Activated T-cell treated with anti-CD3 and anti-CD28 coated beads for 4 hours (primary cell): Measurements from ENCODE around the gene GRM8.

Source experiments
- DNase-seq: peaks from one replicate; pipeline ENCODE4 v3.0.0-alpha.2; 2020

Gene GRM8

DNA sequence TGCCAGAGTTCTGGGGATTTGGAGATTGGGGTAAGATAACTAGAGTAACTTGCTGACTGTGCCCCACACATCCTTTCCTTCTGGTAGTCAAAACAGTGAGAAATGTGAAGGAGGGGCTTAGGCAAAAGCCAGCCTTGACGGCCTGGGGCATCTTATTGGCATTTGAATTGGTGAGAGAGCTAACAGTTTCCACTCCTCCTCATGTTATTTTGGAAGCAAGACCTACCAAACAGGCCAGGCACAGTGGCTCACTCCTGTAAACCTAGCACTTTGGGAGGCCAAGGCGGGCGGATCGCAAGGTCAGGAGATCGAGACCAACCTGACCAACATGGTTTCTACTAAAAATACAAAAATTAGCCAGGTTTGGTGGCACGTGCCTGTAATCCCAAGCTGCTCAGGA lies 596.6 kb downstream of the GRM8 start:
- DNase-seq = no peak

DNA sequence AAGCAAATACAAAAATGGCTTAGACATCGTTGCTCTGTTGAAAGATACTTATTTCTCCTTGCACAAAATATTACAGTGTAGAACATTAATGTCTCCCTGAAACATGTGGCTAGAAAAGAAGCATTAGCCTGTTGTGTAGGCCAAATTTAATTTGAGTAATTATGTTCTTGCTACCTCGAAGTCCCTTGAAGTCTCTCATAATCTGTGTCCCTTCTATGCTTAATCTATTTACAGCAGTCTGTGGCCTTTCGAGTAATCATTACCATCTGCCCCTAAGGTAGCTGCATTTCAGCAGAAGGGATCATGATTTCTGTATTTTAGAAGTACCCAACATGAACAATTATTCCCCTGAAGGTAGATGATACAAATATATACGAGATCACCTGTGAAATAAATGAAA lies 615.2 kb downstream of the GRM8 start:
- DNase-seq = no peak

DNA sequence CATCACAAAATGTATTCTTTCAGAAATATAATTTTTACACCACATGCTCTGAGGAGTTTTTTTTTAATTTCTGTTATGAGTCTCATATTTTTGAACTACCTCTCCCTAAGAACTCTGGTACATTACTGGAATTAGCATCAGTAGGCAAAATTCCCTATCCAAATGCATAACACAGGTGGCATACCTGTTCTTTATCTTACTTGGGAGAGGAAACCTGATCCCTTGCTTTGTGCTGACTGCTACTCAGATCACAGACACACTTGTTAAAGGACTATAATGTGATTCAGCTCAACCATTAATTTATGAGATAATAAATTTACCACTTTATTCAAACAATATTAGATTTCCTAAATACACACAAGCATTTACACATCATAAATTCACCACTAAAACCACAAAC lies 617.2 kb downstream of the GRM8 start:
- no peak for DNase-seq

DNA sequence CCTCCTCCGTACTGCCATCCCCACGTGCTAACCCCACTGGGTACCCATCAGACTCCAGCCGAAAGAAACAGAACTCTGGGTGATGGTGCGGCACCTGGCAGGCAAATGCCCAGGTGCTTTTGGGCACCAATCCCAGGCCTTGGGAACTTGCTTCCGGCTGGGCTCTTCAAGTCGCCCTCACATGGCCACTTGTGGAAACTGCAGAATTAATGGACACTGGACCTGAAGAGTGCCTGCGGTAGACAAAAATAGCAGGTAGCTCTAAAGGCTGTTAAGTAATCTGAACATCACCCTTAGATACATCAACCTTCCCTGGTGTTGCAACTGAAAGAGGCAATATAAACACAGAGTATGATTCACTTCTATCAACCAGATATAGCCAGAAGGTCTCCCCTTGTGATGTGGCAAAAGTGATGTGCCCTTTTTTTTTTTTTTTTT lies 644.4 kb downstream of the GRM8 start:
- no peak for DNase-seq

DNA sequence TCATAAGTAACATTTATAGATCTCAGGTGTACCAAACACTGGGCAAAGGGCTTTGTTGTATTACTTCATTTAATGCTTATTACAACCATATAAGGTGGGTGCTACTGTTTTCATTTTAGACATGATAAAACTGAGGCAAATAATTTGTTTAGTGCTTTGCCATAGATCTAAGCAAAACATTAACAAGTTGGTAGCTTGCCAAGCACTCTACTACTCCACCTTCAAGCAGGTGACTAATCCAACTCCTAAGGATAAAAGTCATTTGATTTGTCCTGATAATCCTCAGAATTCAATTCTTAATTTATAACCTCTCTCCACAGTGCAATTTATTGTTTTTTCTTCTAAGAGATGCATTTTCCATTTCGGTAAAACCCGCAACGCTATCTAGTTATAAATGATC lies 646.4 kb downstream of the GRM8 start:
- DNase-seq = no peak

DNA sequence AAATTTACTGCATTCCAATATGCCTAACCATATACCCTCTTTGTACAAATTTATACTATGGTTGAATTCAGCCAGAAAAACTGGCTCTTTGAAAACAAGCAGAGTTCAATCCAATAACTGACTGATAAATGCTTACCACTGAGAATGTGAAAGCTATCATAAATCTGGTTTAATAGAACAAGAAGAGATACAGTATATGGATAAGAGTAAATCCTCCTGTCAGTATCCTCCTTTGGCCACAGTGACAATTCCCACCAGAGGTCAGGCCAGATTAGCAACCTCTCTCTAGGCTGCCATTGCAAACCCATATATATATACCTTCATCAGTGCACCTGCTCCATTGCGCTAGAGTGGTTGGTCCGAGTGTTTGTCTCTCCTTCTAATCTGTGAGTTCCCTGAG lies 647.2 kb downstream of the GRM8 start:
- DNase-seq = no peak

DNA sequence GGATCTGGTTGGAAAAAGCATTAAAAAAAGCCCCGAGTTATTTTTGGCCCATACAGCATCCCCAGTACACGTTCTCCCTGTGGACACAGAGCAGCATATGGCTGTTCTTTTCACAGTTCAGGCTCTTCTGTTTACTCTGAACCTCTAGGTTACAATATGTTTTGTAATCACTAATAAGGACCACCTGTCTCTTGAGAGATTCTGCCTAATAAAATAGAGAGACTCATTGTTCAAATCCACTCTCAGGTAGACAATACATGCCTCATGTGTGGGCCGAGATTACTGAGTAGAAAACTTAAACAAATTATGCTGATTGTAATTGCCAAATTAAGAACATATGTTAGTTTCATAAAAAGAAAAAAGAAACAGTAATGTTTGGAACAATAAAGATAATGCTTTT lies 647.7 kb downstream of the GRM8 start:
- DNase-seq = no peak

DNA sequence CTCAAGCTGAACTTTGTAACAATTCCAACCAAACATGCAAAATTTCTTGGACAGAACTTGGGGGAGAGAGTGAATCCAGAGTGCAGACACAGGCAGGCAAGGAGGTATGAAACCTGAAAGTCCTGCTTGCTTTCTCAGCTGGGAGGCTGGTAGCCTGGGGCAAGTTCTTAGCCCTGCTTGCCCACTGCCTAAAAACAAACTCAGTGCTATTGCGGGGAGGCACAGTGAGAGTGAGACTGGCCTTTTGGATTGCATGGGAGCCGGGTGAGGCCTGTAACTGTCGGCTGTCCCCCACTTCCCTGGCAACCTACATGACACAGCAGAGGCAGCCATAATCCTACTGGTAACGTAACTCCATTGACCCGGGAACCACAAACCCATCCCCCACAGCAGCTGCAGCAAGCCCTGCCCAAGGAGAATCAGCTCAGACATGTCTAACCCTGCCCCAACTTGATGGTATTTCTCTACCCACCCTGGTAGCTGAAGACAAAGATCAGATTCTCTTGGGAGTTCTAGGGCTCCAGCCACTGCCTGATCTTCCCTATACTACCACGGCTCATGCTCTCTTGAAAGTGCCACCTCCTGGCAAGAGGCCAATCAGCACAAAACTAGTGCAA lies 663.6 kb downstream of the GRM8 start:
- no peak for DNase-seq

DNA sequence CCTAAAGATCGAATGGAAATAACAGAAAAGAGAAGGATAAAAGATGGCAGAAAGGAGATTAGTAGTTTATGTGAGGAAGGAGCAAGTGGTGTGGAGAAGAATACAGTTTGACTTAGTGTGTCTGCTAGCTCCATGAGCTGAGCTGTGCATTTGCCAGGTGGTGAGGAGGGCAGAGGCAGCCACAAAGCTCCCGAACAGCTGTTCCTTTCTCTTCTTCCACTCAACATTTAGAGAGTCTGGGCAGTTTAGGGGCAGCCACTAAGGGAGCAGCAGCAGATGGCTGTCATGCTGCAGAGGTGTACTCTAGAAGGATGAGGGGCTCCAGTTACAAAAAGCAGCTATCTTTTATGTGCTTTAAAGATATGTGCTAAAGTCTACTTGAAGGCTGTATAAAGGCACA lies 674.4 kb downstream of the GRM8 start:
- DNase-seq = no peak

DNA sequence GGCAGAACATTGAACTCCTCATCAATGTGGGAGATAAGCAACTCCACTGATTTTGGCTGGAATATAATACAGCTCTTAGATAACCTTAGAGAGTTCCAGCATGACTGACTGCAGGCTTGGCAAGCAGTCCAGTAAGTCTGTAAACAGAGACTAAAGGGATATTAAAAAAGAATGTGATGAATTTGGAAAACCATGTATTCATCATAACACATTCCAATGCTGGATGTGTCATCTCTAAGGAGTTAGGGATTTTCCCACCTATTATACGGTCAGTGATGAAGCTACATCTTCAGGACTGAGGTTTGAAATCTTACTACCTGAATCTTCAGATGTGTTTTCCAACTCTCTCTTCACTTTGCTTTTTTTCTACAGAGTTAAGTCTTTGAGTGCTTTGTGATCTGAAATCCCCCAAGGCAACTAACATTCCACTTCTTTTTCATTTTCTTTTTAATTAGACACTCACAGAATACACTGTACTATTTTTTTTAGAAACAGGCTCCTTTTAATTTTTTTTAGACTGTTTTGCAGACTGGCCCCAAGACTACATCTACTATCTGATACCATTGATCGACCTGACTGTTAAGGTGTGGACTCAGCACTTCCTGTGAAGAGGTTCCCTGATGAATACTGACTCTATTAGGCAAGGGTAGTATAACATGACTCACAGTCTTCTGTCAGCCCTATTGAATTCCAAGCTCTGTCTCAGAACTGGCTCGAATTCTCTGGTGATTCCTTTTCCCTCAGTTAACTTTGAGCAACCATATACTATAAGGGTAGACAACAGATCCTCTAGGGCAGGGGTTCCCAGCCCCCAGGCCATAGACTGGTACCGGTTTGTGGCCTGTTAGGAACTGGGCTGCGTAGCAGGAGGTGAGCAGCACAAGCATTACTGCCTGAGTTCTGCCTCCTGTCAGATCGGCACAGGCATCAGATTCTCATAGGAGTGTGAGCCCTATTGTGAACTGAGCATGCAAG lies 678.2 kb downstream of the GRM8 start:
- DNase-seq = no peak

DNA sequence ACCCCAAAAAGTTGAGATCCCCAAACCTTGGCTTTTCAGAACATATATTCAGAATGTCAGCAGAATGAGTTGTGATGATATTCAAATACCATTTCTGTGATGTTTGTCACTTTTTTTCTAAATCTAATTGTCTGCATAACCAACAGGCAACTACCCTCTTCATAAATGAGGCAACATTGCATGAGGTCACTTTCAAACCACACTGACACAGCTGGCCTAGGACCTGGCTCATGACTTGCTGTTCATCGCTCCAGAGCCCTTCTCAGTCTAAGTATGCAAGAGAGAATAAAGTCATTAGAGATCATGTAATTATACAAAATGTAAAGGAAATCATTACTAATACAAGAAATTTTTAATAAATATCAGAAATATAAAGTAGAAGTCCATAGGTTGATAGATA lies 681.9 kb downstream of the GRM8 start:
- DNase-seq = no peak

DNA sequence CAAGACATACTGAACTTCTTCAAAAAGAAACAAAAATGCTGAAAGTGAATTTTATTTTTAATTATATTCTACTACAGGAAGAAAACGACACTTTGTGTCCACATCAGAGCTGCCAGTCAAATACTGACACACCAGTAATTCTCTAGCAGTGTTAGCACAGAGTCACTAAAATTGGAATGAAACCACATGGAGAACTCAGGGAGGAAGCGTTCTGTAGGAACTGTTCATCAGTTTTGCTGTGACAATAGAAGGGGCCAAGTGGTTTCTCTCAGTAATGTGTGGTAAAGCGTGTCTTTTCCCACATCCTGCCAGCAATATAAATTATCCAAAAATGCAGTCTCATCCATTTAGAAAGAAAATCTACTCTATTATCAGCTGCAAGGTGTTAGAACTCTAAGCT lies 683.3 kb downstream of the GRM8 start:
- no peak for DNase-seq

DNA sequence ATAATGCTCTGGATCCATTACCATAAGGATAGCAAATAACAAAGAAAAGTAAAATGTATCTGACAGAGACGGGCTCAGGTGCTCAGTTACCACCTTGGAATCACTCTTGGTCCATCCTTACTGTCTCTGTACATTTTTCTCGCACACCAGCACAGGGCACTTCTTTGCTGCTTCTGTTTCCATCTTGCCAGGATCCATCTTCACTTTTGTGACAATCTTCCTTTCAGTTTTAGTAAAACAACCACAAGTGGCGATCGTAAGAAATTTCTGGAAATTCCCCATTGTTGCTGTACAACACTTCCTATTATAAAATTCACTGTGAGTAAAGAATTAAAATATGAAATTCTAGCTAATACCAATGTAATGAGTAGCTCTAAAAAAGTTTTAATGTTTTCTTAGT lies 695.5 kb downstream of the GRM8 start:
- DNase-seq = no peak

DNA sequence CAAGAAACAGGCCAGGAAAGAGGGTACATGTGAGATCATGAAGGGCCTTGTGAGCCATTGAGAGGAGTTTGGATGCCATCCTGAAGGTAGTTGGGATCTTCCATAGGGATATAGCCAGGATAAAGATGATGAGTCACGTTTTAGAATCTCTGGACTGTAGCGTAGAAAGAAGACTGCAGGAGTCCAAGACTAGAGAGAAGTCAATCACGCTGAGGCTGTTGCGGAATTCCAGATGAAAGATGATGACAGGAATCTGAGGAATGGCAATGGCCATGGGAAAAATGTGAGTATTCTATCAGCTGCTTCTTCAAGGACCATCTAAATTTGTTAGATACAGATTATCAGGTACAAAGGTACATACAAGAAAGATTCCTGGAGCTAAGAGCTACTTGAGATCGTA lies 711.3 kb downstream of the GRM8 start:
- no peak for DNase-seq

DNA sequence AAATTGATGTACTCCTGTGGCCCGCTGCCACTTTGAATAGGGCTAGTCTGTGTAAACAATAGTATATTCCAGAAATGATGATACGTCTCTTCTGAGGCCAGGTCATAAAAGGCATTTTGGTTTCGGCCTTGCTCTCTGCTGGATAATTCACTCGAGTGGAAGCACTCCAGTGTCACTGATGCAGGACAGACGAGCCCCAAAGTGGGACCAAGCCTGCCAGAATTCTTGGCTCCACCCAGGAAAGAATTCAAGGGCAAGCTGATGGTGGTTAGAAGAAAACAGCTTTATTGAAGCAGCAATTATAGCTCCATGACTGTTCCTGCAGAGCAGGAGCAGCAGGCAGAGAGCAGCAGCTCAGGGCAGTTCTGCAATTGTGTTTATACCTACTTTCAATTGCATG lies 717.6 kb downstream of the GRM8 start:
- no peak for DNase-seq

DNA sequence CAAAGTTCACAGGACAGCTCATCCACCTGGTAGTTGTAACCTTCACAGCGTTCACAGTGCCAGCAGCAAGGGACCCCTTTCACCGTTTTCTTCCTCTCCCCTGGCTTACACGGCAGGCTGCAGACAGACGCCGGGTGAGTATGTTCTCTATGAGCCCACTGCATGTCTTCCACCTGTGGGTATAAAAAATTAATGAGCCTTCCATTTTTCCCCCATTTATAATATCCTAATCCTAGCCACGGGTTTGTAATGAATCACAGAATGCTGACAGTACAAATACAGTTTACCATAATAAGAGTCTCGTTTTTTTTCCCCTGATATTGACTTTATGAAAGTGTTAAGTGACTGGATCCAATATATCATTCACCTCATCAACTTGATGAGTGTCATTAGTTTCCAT lies 719.0 kb downstream of the GRM8 start:
- no peak for DNase-seq

DNA sequence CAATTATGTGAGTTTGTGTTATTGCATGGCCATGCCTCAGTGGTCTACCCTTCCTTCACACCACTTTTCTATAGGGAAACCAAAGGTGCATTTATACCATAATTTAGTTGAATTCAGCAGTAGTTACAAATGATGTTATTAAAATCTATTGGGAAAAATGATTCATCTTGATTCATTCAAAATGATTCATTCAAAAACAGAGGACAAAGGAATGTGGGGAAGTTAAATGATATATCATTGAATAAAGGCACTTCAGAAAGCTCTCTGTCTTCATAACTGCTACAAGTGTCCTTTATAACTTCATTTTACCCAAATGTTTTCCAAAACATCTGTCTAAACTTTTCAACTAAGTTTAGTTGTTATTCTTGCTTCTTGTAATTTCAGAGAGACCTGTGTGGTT lies 722.9 kb downstream of the GRM8 start:
- DNase-seq = no peak

DNA sequence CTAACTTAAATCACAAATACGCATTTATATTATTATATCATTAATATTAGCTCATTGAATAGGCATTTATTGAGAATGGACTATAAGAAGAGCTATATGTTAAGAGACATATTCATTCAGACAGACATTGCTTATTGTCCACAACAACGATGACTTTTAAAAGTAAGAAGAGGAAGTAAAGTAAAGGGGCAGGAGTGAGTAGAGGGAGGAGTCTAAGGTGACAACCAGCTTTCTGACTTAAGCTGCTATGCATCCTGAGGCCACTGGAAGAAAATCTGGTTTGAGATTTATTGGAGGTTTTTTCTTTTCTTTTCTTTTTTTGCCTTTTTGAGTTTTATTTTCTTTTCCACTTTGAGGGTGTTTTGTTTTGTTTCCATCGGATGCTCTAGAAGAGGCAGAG lies 723.5 kb downstream of the GRM8 start:
- DNase-seq = no peak

DNA sequence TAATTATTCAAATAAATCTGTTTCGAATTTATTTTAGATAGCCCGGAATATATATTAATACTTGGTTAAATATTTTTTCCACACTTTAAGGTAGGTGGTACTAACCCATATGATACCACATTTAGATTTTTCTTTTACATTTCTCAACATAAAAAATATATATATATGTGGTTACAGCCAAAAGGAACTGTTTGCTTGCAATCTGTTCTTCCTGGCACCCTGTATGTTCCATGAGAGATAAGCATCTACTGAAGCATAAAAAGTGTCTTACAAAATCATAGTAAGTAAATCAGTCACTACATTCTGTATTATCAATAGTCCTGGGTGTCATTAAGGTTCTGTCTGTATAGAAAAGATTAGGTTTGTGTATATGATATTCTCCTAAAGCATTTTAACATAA lies 726.8 kb downstream of the GRM8 start:
- no peak for DNase-seq

DNA sequence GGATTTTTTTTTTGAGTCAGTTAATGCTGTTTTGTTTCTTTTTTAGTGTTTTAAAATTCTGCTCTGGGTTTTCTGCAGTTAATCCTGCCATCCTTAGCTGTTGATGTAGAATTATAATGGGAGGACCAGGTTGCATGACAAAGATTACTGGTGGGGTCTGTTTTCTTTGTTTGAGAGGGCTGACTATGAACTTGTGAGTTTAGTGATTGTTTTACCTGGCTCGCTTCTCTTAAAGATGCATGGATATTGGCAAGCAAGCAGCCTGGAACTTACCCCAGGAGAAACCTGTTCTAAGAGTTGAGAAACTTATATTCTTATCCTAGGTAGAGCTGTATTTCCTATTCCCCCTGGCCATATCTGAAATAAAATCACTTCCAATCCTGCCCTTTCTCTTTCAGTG lies 727.8 kb downstream of the GRM8 start:
- no peak for DNase-seq

DNA sequence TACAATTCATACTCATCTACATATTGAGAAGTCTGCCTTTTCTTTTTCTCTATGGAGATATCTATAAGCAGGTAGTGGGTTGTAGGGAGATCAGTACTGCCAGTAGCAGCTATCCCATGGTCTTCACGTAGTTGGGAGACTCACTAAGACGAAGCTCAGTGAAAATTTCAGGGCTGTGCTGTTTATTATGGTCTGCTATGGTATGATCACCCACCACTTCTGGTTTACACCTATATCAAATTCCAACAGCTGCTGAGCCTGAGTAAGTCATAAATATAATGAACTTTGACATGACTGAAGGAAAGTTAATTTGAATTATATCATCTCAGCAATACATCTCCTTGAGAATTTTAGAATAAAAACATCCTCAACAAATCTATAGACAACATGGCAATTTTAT lies 741.7 kb downstream of the GRM8 start:
- no peak for DNase-seq

DNA sequence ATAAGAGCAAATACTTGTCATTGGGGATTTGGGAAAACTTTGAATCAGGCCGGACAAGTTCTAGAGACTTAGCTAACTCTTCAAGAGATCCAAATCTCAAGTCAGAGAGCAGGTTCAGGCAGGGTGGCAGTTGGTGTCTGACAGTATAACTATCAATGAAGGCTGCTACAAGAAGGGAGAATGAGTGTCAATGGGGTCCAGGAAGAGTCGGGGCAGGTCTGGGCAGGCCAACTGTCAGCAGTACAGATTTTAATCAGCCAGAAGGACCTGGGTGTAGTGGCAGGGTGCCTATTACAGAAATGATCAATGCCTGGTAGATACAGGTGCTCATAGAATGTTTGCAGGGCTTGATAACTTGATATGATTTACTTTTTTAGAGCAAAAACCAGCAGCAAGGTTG lies 751.1 kb downstream of the GRM8 start:
- no peak for DNase-seq

DNA sequence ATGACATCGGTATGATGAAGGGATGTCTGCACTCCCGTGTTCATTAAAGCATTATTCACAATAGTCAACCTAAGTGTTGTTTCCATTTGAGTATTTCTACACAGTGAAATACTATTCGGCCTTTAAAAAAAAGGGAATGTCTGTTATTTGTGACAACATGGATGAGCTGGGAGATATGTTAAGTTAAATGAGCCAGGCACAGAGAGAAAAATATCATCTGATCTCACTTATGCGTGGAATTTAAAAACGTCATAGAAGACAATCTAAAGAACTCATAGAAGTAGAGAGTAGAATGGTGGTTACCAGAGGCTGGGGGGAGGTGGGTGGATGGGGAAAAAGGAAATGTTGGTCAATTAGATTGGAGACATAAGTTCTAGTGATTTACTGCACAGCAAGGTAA lies 753.3 kb downstream of the GRM8 start:
- no peak for DNase-seq

DNA sequence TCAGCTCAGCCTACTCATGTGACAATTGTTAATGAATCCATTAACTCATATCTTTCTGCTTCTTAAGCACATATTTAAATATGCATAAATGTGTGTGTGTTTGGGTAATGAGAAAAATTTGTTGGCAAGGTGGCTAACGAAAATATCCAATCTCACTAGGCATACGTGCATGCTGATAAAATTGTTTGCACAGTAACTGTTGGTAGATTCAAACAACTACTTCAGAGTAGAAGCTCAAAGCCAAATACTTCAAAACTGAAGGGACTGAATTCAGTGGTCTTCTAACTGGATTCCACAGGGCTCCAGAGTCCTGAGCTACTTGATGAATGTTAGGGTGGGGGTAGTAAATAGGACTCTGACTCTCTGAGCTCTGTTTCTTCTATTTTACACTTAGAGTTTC lies 757.0 kb downstream of the GRM8 start:
- DNase-seq = no peak

DNA sequence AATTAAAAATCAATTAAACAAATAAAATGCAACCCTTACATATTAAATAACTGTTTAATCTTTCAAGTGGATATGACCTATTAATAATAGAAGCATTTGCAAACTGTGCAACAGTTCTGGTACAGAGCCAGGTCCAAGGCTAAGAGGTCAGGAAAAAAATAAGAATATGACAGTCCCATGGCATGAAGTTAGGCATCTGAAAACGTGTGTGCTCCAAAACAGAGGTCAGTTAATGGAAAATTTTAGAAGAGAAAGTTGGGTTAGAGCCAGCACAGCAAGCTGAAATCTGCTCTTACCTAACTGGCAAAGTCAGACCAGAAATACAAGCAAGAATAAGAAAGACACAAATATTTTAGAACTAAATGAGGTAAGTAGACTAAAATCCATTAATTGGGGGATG lies 757.7 kb downstream of the GRM8 start:
- DNase-seq = no peak
